GM19324 (cell line): ENCODE data around the gene AHDC1.

Experiments
- ATAC-seq: cut with Tn5 transposase; IDR thresholded peaks from one replicate; pipeline ENCODE4 v1.9.1; 2021; ENCODE audit warnings: mild to moderate bottlenecking, moderate library complexity; ENCODE audit not compliant: unreplicated experiment, low FRiP score

AHDC1 gene

DNA sequence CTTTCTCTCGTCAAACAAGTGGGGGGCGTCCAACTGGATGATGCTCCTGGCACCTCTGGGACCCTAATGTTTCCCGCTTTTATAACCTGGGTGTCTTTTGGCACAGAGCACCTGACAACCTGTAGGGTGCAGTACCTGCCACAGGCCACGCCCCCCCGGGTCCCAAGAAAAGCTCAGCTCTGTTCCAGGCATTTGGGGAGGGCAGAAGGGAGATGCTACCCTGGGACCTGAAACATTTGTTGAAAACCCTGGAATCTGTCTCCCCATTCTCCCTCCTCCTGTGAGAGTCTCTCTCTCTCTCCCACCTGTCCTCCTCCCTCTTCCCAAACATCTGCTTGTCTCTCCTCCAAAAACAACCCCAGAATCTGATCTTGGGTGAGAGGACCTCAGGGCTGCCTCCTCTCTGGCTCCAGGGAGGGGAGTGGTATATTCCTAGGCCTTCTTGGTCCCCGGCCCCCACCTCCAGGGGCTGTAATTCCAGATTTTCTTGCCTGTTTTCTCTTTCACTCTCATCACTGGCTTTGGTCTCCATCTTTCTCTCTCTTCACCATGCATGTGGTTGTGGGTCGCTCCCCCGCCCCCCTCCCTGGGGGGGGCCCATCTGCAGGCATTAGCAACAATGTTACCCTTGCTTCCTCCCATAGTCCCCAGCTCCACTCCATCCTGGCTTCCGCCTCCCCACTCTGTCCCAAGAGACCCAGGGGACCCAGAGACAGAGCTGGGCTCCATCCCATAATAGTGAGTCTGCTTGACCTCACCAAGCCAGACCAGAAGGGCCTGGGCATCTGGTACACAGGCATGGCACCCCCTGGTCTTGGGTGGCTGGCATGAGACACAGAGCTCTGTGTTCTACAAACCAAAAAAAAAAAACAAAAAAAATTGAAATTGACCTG lies 4.1 kb downstream of the AHDC1 start:
- ATAC-seq = no peak

DNA sequence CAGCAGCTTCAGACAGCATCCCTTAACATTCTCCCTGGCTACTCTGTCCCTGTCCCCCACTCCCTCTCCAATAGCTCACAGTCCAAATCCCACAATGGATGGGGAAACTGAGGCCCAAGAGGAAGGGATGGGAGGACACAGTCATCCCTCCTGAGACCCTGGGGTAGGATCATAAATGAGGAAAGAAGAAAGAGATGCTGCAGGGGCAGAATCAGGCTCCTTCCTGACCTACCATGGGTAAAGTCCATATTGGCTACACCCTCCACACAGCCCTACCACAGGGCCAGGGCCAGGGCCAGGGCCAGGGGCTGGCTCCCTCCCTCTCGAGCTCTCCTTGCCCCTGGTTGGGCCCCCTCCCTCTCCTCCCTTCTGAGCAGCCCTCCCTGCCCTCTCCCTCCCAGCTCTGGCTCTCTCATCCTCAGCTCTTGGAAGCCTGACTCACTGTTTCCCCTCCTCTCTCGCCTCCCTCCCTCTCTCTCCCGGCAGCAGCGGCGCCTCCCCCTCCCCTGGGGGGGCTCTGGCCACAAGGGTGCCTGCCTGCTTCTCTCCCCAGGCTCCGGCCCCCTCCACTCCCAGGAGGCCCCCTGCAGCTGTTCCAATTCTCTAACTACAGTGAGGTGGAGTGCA lies 4.9 kb downstream of the AHDC1 start:
- no peak for ATAC-seq

DNA sequence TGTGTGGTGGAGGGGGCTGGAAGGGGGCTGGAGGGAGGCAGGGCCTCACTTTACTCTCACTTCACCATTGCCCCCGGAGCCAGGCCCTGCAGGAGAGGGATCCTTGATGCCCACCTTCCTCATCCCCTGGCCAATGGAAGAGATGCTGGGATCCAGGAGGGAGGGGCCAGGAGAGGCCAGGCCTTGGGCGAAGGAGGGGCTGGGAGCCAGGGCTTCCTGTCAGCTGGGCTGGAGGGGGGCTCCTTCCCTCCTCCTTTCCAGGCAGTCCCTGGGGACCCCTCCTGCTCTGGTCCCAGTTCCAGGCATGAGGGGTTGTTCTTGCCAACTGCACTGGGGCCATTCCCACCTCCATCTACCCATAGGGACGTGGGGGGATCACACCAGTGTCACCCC lies 5.7 kb downstream of the AHDC1 start:
- ATAC-seq = no peak

DNA sequence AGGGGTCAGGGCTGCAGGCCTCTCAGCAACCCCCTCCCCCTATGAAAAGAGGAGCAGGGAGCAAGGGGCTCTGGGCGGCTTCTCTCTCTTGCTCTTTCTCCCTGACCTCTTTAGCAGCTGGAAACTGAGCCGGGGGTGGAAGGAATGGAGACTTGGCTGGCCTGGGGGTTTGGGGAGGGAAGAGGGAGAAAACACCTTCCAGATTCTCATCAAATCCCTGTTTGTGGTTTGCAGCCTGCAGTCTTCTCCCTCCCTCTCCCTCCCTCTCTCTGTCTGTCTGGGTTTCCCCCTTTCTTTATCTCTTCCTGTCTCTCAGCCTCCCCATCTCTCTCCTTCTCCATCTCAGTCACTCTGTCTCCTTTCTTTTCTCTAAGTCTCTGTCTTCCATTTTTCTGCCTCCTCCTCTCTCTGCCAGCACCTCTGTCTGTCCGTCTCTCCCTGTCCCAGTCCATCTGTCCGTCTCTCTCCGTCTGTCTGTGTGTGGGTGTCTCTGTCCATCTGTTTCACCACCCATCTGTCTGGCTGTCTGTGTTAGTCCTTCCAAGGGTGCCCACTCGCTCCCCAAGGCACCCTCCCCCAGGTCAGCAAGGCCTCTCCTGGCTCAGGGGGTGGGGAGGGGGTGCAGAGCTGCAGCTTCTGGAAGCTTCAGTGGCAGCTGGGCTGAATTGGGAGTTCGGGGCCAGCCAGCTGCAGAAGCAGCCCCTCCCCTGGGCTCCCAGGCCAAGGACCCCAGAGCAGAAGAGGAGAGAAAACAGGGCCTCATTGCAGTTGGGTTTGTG lies 6.2 kb downstream of the AHDC1 start:
- no peak for ATAC-seq

DNA sequence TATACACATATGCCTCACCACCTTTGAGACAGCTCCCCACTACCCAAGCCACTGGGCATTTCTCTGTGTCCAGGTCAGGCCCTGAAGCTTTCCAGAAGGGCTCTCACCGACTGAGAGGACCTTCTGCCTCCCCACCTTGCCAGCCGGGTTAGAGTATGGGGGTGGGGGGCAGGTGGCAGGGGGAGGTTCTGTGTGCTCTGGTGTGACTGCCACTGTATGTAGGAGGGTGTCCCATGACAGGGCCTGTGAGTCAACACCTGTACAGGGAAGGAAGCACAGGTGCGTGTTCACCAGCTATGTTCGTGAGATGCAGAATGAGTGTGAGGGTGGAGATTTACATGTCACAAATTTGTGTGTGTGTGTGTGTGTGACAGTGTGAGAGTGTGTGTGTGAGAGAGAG lies 7.0 kb downstream of the AHDC1 start:
- ATAC-seq = no peak

DNA sequence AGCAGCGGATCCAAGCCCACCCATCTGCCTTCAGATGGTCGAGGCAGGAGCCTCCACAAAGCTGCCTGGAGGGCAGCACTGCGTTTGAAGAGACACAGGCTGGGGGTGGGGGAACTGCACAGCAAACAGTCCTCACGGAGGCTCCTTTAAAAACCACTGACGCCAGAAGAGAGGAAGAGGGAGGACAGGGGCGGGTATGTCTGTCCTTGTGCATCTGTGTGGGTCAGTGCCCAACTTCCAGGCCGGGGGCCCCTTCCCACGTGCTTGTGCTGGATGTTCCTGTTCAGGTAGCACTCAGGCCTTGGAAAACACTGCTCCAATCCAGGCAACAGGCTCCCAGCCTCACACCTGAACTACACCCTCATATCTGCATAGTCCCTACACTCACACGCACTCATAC lies 7.7 kb downstream of the AHDC1 start:
- ATAC-seq = no peak

DNA sequence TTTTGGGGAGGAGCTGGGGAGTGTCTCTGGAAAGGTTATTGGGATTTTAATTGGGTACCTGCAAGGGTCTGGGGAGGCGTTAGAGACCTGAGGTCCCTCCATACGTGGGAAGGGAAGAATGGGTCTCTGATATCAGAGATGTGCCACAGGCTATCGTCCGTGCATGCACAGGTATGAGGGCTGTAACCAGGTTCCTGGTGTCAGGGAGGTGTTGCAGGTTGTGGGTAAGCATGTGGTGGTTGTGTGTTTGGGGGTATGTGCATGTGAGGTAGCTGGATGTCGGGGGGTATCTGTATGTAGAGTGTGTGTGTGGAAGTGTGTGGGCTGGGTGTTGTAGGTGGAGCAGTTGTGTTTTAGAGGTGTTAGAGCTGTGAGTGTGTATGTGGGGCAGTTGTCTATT lies 8.3 kb downstream of the AHDC1 start:
- no peak for ATAC-seq

DNA sequence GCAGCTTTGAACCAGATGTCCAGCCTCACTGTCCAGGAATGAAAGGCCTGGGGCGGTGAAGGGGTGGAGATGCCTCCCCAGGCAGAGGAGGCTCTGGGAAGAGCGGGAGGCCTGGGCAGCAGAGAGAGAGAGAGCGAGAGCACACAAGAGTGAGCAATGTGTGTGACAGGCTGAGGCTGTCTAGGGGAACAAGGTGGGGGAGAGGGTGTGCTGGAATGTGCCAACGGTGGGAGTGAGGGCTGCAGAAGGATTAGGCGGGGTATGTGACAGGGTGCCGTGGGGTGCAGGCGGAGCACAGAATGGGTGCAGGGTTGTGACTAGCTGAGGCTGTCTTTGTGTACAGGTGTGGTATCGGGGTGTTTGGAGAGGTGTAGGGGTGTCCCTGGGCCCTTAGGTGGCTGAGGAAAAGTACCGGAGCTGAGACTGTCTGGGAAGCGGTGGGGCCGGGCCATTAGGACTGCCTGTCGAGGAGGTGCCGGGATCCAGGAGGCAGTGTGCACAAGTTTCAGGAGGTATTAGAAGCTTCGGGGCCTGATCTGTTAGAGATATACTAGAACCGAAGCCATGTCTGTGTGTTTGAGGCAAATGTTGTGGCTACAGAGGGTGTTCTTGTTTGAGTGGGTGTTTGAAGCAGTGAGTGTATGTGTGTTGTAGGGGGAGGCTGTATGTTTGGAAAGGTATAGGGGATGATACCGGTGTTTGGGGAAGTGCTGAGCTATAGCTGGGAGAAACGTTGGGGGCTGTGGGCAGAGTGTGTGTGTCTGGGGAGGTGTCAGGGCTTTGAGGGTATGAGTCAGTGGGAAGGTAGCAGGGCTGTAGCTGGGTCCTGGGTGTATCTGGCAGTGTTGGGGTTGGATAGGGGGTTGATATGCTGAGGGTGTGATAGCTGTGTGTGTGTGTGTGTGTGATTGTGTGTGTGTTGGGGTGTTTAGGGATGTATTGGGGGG lies 9.1 kb downstream of the AHDC1 start:
- no peak for ATAC-seq

DNA sequence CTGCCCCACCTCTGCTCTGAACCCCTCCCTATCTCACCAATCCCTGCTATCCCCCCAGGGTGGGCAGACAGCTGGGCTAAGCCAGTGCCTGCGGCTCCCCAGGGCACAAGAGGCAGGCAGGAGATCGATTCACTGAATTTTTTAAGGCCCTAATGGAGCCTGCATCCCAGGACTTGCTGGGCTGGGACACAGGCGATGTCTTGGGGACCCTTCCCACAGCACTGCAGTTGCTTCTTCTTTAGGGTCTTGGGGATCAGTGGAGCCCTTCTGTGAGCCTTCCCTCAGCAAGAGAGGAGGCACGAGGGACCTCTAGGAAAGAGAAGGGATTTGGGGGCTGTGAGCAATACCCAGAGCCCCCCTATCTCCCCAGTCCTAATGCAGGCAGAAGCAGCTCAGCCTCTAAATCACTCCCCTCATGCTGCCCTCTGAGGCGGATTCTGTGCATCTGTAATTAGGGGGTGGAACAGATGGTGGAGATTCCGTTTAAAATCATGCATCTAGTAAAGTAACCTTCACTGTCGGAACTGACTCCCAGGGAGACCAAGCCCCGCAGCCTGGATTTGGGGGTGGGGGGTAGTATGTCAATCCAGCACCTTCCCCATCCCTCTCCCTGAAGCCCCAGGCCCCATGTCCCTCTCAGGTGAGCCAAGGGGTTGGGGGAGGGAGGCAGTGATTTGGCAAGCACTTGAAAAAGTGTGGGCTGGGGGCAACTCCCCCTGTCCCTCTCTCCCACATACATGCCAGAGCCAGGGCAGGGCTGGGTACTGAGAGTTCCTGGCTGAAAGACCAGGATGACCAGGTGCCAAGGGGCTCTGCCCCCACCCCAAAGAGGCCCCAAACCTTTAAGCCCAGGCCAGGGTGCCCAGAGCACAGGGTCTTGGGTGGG lies 10.0 kb downstream of the AHDC1 start:
- ATAC-seq = no peak

DNA sequence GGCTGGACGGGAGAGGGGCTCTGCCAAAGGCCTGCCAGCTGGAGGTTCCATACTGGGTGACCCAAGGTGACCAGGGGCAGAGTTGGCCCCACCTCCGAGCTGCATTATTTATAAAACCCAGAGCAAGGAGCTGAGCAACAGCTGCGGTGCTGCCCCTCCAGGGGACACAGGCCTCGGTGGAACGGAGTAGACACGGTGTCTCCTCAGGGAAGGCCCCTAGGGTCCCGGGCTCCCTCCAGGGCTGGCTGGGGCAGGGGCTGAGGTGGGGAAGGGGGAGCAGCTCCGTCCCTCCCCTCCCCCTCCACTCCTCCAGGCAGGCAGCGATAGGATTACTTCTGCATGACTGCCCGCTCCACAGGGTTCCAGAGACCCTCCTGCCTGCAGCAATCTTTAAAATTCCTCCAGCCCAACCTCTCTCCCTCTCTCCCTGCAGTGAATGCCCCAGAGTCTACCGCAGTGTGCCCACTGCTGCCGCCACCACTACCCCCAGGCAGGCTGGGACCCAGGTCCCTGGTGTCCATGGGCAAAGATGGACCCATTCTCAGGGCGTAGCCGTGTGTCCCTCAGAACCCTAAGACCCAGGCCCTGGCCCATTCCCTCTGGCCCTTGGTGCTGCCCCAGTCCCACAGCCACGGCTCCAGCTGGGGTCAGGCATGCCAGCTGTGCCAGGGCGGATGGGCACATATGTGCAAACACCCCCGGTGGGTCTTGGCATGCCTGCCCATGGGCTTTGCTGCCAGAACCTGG lies 10.8 kb downstream of the AHDC1 start:
- ATAC-seq = no peak

DNA sequence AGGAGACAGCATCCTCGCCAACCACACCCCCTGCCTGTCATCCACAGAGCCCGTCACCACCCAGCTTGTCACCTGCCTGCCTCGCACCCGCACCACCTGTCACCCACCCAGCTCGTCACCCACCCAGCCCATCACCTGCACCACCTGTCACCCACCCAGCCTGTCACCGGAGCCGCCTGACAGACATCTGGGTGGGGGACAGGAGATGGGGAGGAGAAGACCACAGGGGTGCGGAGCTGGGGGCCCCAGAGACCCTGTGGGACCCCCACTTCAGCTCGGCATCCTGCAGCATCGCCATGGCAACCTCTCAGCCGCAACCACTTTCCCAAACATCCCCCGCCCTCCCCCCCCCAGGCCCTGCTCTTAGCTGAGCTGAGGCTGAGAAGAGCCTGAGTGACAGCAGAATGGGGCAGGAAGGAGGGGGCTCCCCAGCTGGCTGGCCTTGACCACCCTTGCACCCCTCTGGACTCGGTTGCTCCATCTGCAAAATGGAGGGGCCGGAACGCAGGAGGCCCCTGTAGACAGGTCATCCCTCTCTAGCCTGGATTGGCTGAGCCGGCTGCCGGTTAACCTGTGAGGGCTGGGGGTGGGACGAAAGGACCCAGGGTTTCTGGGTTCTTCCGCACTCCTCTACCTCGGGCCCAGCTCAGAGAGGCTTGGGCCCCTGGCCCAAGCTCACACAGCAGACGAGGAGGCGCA lies 11.6 kb downstream of the AHDC1 start:
- ATAC-seq = no peak

DNA sequence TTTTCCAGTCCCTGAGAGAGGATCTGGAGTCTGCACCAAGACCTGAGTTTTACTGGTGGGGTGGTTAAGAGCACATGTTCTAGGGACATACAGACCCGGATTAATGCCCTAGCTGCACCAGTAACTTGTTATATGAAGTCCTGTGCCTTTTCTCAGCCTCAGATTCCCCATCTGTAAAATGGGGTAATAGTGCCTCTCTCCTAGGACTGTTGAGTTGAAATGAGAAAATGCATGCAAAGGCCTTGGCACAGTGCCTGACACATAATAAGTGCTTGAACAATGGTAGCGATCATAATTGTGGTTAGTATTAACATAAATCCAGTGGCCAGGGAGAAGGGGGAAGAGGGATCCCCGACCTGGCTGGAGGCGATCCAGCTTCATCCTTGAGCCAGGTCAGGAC lies 12.3 kb downstream of the AHDC1 start:
- no peak for ATAC-seq

DNA sequence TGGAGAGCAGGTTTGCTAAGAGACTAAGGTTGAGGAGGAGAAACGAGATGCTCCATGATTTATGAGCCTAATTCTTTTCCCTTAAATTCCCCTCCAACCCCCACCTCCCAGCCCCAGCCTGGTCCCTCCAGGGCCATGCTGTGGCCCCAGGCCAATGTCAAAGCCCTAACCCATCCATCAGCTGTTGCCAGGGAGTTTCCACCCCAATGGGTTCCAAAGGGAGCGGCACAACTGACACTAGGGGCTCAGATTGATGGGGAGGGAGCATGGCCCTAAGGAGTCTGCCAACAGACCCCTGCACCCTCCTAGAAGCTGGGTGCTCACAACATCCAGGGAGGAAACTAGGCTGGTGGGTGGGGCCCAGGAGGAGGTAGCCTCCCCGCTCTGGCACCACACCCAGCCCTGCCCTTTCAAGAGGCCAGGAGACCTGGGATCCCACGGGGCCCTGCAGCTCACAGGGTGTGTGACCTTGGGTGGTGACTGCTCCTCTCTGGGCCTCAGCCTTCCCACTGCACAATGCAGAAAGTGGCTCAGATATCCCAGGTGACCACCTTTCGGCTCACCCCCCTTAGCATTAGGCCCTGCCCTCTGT lies 12.9 kb downstream of the AHDC1 start:
- no peak for ATAC-seq

DNA sequence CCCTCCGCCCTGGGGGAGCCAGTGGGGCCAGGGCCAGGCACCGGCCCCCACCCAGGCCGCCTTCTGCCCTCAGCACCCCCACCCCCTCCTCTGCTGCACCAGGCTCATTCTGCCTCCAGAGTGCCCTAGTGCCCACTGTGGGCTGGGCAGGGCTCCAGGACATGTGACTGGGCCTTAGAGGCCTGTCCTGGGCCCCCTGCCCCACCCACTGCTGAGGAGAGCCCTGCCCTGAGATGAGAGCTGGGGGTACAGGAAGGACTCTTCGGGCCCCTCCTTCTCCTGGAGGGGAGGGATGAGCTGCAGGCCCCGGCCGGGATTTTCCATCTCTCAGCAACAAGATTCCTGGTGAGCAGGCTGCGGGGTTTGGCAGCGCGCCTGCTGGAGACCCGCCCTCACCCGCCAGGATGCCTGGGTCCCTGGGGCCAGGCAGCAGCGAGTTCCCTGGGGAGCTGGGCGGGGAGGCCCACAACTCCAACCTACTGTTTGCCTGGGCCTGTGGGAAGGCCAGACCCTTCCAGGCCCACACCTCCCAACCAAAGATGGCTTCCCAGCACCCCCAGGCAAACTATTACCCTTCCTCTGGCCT lies 14.0 kb downstream of the AHDC1 start:
- no peak for ATAC-seq

DNA sequence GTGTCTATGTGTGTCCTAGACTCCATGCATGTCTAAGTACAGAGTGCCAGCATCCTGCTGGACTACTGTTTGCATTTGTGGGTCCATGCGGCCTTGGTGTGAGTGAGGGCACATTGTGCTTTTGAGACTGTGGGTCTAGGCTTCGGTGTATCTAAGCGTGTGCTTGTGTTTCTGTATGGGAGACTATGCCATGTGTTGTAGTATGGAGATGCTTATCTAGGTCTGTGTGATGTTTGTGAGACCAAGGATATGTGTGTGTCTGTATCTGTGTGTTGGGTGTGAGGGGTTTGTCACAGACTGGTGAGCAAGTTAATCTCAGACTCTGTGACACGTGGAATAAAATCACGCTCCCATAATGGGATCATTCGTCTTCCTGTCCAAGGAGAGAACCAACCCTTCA lies 14.5 kb downstream of the AHDC1 start:
- ATAC-seq = no peak

DNA sequence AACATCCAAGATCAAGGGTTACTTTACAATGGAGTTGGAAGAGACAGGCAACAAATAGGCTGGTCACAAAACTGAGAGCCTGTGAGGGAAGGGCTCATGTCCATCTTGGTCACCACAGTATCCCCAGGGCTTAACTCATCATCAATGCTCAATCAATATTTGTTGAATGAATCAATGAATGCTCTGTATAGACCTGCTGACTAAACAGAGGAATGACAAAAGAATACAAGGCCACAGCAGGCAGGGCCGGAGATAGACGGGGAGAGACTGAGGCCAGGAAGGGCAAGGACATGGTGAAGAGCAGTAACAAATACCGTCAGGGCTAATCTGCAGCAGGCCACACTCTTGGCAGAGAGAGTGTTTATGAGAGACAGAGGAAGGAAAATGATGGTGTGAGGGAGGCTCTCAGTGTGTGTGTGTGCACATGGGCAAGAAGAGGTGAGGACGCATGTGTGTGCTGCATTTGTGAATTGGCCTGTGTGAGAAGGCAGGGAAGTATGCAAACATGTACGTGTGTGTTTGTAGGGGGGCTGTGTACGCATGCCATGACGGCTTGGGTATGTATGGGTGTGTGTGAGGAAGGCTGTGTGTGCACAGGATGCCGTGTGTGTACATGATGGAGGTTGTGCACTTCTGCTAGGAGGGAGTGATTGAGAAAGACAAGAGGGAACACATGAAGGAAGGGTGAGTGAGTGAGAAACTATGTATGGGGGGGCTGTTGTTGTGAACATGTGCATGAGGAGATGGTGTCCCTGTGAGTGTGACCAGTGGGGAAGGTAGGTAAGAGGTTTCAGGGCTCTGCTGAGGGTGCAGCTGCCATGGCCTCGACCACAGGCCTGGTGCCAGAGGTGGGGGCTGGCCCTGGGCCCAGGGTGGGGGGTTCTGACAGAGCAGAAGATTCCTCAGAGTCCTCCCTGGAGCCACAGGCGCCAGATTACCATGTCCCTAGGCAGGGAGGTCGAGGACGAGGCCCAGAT lies 15.4 kb downstream of the AHDC1 start:
- ATAC-seq = no peak
